ENCODE results near the gene REPIN1. TPM values are rescaled to one million over a fixed set of nuclear protein-coding genes. Genes with fewer than 3 reads are reported as not detected.

Gene REPIN1
- total RNA-seq, 1 experiment from 2014 or later: 106 TPM

DNA sequence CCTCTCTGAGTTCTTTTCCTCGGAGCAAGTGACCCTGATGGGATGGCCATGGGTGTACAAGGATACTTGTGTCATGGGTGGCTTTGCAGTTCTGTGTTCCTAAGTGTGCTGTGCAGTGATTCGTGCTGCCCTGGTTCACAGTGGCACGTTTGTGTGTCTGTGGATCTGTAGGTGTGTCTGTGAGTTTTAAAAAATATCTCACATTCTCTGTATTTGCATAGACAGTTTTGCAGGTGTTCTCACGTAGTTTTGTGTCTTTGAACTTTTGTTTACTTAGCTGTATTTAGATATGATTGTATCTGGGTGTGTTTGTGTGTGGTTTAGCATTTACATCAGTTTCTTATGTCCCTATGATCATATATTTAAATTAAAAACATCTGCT lies 14.2 kb downstream of the REPIN1 start:
- H2AFZ ChIP-seq (ENCODE audit: low read depth, low read length, poor library complexity, severe bottlenecking): no peak overlapping the region
- H3K27me3 ChIP-seq (ENCODE audit: insufficient read depth, low read length): no peaks in the 10 kb centered on the region
- H3K4me2 ChIP-seq (ENCODE audit: low read length): no peak overlapping the region
- no peaks in the 10 kb centered on the region for H3K36me3 ChIP-seq (ENCODE audit: control insufficient read depth in 1 of 2, insufficient read depth in 2 of 2, low read length in 2 of 2)
- POLR2A ChIA-PET: no interaction called here
- no TSS peak for BruUV-seq (replicated peaks)
- H4K20me1 ChIP-seq (ENCODE audit: insufficient read depth): no peaks in the 10 kb centered on the region
- RAD21 ChIA-PET (ENCODE audit: low non-redundant PET in 1 of 2, low total read pairs in 2 of 2, uncharacterized antibody in 2 of 2, unreplicated experiment in 2 of 2): no interaction called here
- no peak overlapping the region for H3K27ac ChIP-seq (ENCODE audit: low read depth, low read length)
- CTCF ChIA-PET: no interaction called here
- peaks cover 13 to 20% of the 10 kb centered on the region in 2 experiments for H3K4me1 ChIP-seq (ENCODE audit: control insufficient read depth in 1 of 2, insufficient read depth in 2 of 2, low read length in 2 of 2)
- H3K9me3 ChIP-seq (ENCODE audit: control insufficient read depth in 1 of 2, insufficient read depth in 1 of 2, low read depth in 1 of 2, low read length in 2 of 2): no peaks in the 10 kb centered on the region
- DNase-seq (ENCODE audit: low read depth, low spot score) (no peak), ATAC-seq (no peak)
- intact Hi-C loops (cut with micrococcal nuclease): no loop called here
- H3K4me3 ChIP-seq (replicated peaks in 1 of 2; ENCODE audit: low read depth in 1 of 2, low read length in 2 of 2): no peak overlapping the region
- H3K9me2 ChIP-seq (ENCODE audit: insufficient read depth): no peaks in the 10 kb centered on the region
- H3K79me2 ChIP-seq (ENCODE audit: insufficient read depth, low read length): no peaks in the 10 kb centered on the region; the same call in 1 of the 2 replicates
- no peak overlapping the region for H3K9ac ChIP-seq (ENCODE audit: low read length)
- TF ChIP-seq CBX3 (IDR thresholded peaks at IDR 0.05; ENCODE audit: low read depth) (no peak), POLR2A (IDR thresholded peaks at IDR 0.05; ENCODE audit: borderline replicate concordance, extremely low read depth, insufficient read depth, insufficient read length) (no peak), ZBTB33 (IDR thresholded peaks at IDR 0.05; ENCODE audit: extremely low read depth, insufficient replicate concordance, low read length) (no peak), POLR2AphosphoS5 (IDR thresholded peaks at IDR 0.05; ENCODE audit: low read depth, low read length) (no peak), EZH2phosphoT487 (IDR thresholded peaks at IDR 0.05; ENCODE audit: borderline replicate concordance) (no peak), SRF (IDR thresholded peaks at IDR 0.05; ENCODE audit: low read depth) (no peak), ELF1 (IDR thresholded peaks at IDR 0.05; ENCODE audit: borderline replicate concordance, low read depth) (no peak), RAD21 (IDR thresholded peaks at IDR 0.05; ENCODE audit: low read depth) (no peak), TCF7L2 (IDR thresholded peaks at IDR 0.05; ENCODE audit: borderline replicate concordance, extremely low read depth, insufficient read depth, insufficient read length) (no peak), SIN3A (IDR thresholded peaks at IDR 0.05; ENCODE audit: low read depth) (no peak)
- TF ChIP-seq, protein P1, sequence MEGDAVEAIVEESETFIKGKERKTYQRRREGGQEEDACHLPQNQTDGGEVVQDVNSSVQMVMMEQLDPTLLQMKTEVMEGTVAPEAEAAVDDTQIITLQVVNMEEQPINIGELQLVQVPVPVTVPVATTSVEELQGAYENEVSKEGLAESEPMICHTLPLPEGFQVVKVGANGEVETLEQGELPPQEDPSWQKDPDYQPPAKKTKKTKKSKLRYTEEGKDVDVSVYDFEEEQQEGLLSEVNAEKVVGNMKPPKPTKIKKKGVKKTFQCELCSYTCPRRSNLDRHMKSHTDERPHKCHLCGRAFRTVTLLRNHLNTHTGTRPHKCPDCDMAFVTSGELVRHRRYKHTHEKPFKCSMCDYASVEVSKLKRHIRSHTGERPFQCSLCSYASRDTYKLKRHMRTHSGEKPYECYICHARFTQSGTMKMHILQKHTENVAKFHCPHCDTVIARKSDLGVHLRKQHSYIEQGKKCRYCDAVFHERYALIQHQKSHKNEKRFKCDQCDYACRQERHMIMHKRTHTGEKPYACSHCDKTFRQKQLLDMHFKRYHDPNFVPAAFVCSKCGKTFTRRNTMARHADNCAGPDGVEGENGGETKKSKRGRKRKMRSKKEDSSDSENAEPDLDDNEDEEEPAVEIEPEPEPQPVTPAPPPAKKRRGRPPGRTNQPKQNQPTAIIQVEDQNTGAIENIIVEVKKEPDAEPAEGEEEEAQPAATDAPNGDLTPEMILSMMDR (IDR thresholded peaks at IDR 0.05 in 2 of 3, conservative IDR thresholded peaks at IDR 0.05 in 1 of 3; ENCODE audit: borderline replicate concordance in 1 of 3, insufficient read depth in 1 of 3, low read depth in 2 of 3, low read length in 2 of 3): no peak
- TF ChIP-seq, protein P2, sequence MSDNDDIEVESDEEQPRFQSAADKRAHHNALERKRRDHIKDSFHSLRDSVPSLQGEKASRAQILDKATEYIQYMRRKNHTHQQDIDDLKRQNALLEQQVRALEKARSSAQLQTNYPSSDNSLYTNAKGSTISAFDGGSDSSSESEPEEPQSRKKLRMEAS (IDR thresholded peaks at IDR 0.05): no peak
